GM18511 (cell line): ENCODE measurements around the gene PVR.
"Not testable (repeated sequence)": the region's sequence is repeated elsewhere in the genome, so short reads cannot be mapped to it uniquely, and the experiment has no call there.

Experiments used
- ATAC-seq: cut with Tn5 transposase; IDR thresholded peaks from one replicate; pipeline ENCODE4 v1.9.1; 2021; ENCODE audit warnings: mild to moderate bottlenecking, moderate library complexity; ENCODE audit not compliant: unreplicated experiment

Gene PVR

GRCh38 chr19:44668985-44669764 lies 25.5 kb downstream of the PVR start:
- no peak for ATAC-seq

GRCh38 chr19:44670027-44670426 lies 26.3 kb downstream of the PVR start:
- not testable (repeated sequence) for ATAC-seq

GRCh38 chr19:44671400-44671799 lies 27.7 kb downstream of the PVR start, which contains the start of gene CEACAM19:
TSS of gene CEACAM19 (plus strand) at chr19:44671482. CDS start at chr19:44671932, 450 bp downstream.
- no peak for ATAC-seq

GRCh38 chr19:44672226-44672625 lies 28.5 kb downstream of the PVR start:
- no peak for ATAC-seq

GRCh38 chr19:44673510-44673909 lies 29.8 kb downstream of the PVR start:
- no peak for ATAC-seq

GRCh38 chr19:44675521-44675920 lies 31.8 kb downstream of the PVR start:
- no peak for ATAC-seq

GRCh38 chr19:44677019-44677811 lies 33.5 kb downstream of the PVR start:
- ATAC-seq: no peak

- ATAC-seq: no peak
Observed at GRCh38 chr19:44680536-44680935, 36.8 kb downstream of the PVR start.

GRCh38 chr19:44681992-44682790 lies 38.5 kb downstream of the PVR start:
- ATAC-seq: no peak

- ATAC-seq: no peak
Observed at GRCh38 chr19:44682807-44683206, 39.1 kb downstream of the PVR start.

- no peak for ATAC-seq
Observed at GRCh38 chr19:44683434-44684210, 39.9 kb downstream of the PVR start.

- ATAC-seq: not testable (repeated sequence)
Observed at GRCh38 chr19:44684396-44684795, 40.7 kb downstream of the PVR start.

- no peak for ATAC-seq
Observed at GRCh38 chr19:44684892-44685863, 41.5 kb downstream of the PVR start.

GRCh38 chr19:44685877-44686276 lies 42.2 kb downstream of the PVR start:
- ATAC-seq: no peak

GRCh38 chr19:44686896-44687295 lies 43.2 kb downstream of the PVR start:
- ATAC-seq: no peak

GRCh38 chr19:44687888-44688287 lies 44.2 kb downstream of the PVR start:
- ATAC-seq: no peak

GRCh38 chr19:44689290-44690130 lies 45.8 kb downstream of the PVR start:
- no peak for ATAC-seq

- no peak for ATAC-seq
Observed at GRCh38 chr19:44690131-44690440, 46.4 kb downstream of the PVR start.

GRCh38 chr19:44692379-44692721 lies 48.6 kb downstream of the PVR start:
- ATAC-seq: peak; percentile 13
